HG02938 (cell line): Measurements from ENCODE around the gene GRK1.
"Not testable (repeated sequence)": the region's sequence is repeated elsewhere in the genome, so short reads cannot be mapped to it uniquely, and the experiment has no call there.

Source experiments
- ATAC-seq: cut with Tn5 transposase; IDR thresholded peaks from one replicate; pipeline ENCODE4 v1.9.1; 2021; ENCODE audit warnings: mild to moderate bottlenecking, moderate library complexity; ENCODE audit not compliant: unreplicated experiment

Gene GRK1

GRCh38 chr13:113666951-113667701 is at the start of gene GRK1:
TSS of gene GRK1 (plus strand) at chr13:113667219. CDS start at chr13:113667387, 168 bp downstream.
- ATAC-seq = no peak

- no peak for ATAC-seq
Observed at GRCh38 chr13:113617961-113618360, 49.1 kb upstream of the GRK1 start.

- ATAC-seq = no peak
Observed at GRCh38 chr13:113618455-113618854, 48.6 kb upstream of the GRK1 start.

GRCh38 chr13:113620036-113620796 is 46.8 kb upstream of the GRK1 start:
- no peak for ATAC-seq

- ATAC-seq = no peak
Observed at GRCh38 chr13:113621046-113621445, 46.0 kb upstream of the GRK1 start.

- ATAC-seq = not testable (repeated sequence)
Observed at GRCh38 chr13:113621498-113621897, 45.5 kb upstream of the GRK1 start.

- ATAC-seq = not testable (repeated sequence)
Observed at GRCh38 chr13:113621986-113622550, 45.0 kb upstream of the GRK1 start.

- no peak for ATAC-seq
Observed at GRCh38 chr13:113622791-113623490, 44.1 kb upstream of the GRK1 start.

- no peak for ATAC-seq
Observed at GRCh38 chr13:113623491-113624234, 43.4 kb upstream of the GRK1 start.

GRCh38 chr13:113624235-113624587 is 42.8 kb upstream of the GRK1 start:
- no peak for ATAC-seq

- not testable (repeated sequence) for ATAC-seq
Observed at GRCh38 chr13:113624640-113625304, 42.2 kb upstream of the GRK1 start.

- ATAC-seq = no peak
Observed at GRCh38 chr13:113625965-113626721, 40.9 kb upstream of the GRK1 start.

GRCh38 chr13:113627136-113627535 is 39.9 kb upstream of the GRK1 start:
- no peak for ATAC-seq

GRCh38 chr13:113628291-113629270 is 38.4 kb upstream of the GRK1 start:
- no peak for ATAC-seq

- no peak for ATAC-seq
Observed at GRCh38 chr13:113629866-113630265, 37.2 kb upstream of the GRK1 start.

- no peak for ATAC-seq
Observed at GRCh38 chr13:113630296-113630695, 36.7 kb upstream of the GRK1 start.

GRCh38 chr13:113630804-113631203 is 36.2 kb upstream of the GRK1 start:
- no peak for ATAC-seq
